ENCODE results near the gene CYTH2. TPM values are rescaled to one million over a fixed set of nuclear protein-coding genes. Genes with fewer than 3 reads are reported as not detected.

The CYTH2 gene
- total and polyA plus RNA-seq, 9 of the 15 experiments (the other 6 are each of a cell fraction or from before 2014, with no cell fraction given) = 1.8 to 45.2 (median 23.8) TPM

GRCh38 chr19:48469289-48469881 lies at the start of gene CYTH2 (continued):
- TF ChIP-seq HMGN3 (IDR thresholded peaks at IDR 0.05; ENCODE audit: borderline replicate concordance, extremely low read depth, insufficient read length, low read depth, low read length) (no peak), SMARCE1 (IDR thresholded peaks at IDR 0.05) (no peak), ZBTB9 (CRISPR knock-in tag; IDR thresholded peaks at IDR 0.05) (peak; percentile 89), MTA3 (IDR thresholded peaks at IDR 0.05; ENCODE audit: borderline replicate concordance) (peak; percentile 92; the same call in 1 of the 2 replicates), C11orf30 (IDR thresholded peaks at IDR 0.05; ENCODE audit: low read depth) (no peak; the same call in 1 of the 2 replicates), CAMTA2 (CRISPR knock-in tag; conservative IDR thresholded peaks at IDR 0.05) (0 out of 2 replicates have a peak, but pooled peaks have one; percentile 73), THAP7 (CRISPR knock-in tag; IDR thresholded peaks at IDR 0.05) (0 out of 2 replicates have a peak, but pooled peaks have one; percentile 46), NCOR1 (IDR thresholded peaks at IDR 0.05) (peak; percentile 40; the same call in 1 of the 2 replicates), SIN3A (IDR thresholded peaks at IDR 0.05; ENCODE audit: borderline replicate concordance in 2 of 2, control insufficient read depth in 1 of 2, low read depth in 2 of 2, low read length in 2 of 2) (peak in 1 of 2 experiments; percentile 77; a peak in 2 of 4 replicates), TCF7L2 (IDR thresholded peaks at IDR 0.05; ENCODE audit: low read depth, low read length) (0 out of 2 replicates have a peak, but pooled peaks have one; percentile 51), SIN3B (IDR thresholded peaks at IDR 0.05; ENCODE audit: low read depth) (peak; percentile 66; the same call in 1 of the 2 replicates), CHD1 (IDR thresholded peaks at IDR 0.05; ENCODE audit: low read length) (peak; percentile 95), CXXC5 (CRISPR knock-in tag; IDR thresholded peaks at IDR 0.05) (peak; percentile 74), L3MBTL2 (IDR thresholded peaks at IDR 0.05) (no peak), MAZ (CRISPR knock-in tag; conservative IDR thresholded peaks at IDR 0.05 in 1 of 2, IDR thresholded peaks at IDR 0.05 in 1 of 2) (peak; percentile 78 to 93), THRB (CRISPR knock-in tag; conservative IDR thresholded peaks at IDR 0.05) (0 out of 2 replicates have a peak, but pooled peaks have one; percentile 55), CTBP1 (IDR thresholded peaks at IDR 0.05; ENCODE audit: borderline replicate concordance) (0 out of 2 replicates have a peak, but pooled peaks have one; percentile 18), POLR2B (IDR thresholded peaks at IDR 0.05; ENCODE audit: low read depth, partially characterized antibody) (peak; percentile 94), NR1H2 (CRISPR knock-in tag; IDR thresholded peaks at IDR 0.05) (no peak), FOXK2 (conservative IDR thresholded peaks at IDR 0.05 in 1 of 2, IDR thresholded peaks at IDR 0.05 in 1 of 2; ENCODE audit: low read depth in 2 of 2) (peak; percentile 11 to 55; a peak in 2 of 4 replicates), MYC (IDR thresholded peaks at IDR 0.05; ENCODE audit: low read depth, low read length) (no peak), MYC (CRISPR knock-in tag; IDR thresholded peaks at IDR 0.05; ENCODE audit: borderline replicate concordance, low read depth) (peak; percentile 61; the same call in 1 of the 2 replicates), PHB (CRISPR knock-in tag; IDR thresholded peaks at IDR 0.05) (0 out of 2 replicates have a peak, but pooled peaks have one; percentile 88)

Measured in K562 (cell line).